ENCODE data around the gene CD99. TPM values are rescaled to one million over a fixed set of nuclear protein-coding genes. Genes with fewer than 3 reads are reported as not detected.

Gene CD99
- total and polyA plus RNA-seq, 2 donors (not counting 3 experiments of a cell fraction or from before 2014, with no cell fraction given), result 364 to 654 TPM

DNA sequence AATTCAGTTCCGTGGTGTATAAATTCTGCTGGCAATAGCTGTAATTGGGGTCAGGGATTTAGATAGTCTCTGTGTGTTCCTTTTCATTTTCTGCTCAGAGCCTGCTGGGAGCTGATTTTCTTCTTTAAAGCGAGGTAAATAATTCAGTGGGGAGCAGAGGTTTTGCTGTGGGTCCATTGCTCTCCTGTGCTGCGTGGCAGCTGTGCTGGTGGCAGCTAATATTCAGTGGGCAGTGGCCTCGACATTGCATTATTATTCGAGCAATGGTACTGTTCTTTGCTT, 74.4 kb downstream of the CD99 start:
- intact Hi-C loops (cut with micrococcal nuclease), result no loop called here
- Histone ChIP-seq H3K9me3 (replicated peaks; ENCODE audit: control insufficient read depth, insufficient read depth, low read length) (no peaks in the 10 kb centered on the region), H2AFZ (ENCODE audit: low read depth, low read length) (no peak overlapping the region), H3K9me1 (replicated peaks; ENCODE audit: control insufficient read depth, extremely low read depth, insufficient read depth, low read length) (no peaks in the 10 kb centered on the region), H3K4me2 (ENCODE audit: insufficient read depth, low read length) (no peak overlapping the region), H3K27ac (ENCODE audit: insufficient read depth, low read depth, low read length) (no peak overlapping the region), H4K20me1 (replicated peaks; ENCODE audit: control insufficient read depth, extremely low read depth, insufficient read depth, low read length) (no peaks in the 10 kb centered on the region), H3K9ac (replicated peaks; ENCODE audit: extremely low read depth, insufficient read depth, low read length) (no peak overlapping the region), H3K79me2 (ENCODE audit: control insufficient read depth, insufficient read depth, low read length) (no peaks in the 10 kb centered on the region), H3K27me3 (ENCODE audit: control insufficient read depth in 2 of 2, insufficient read depth in 2 of 2, low read length in 2 of 2) (no peaks in the 10 kb centered on the region), H3K36me3 (ENCODE audit: control insufficient read depth in 2 of 2, extremely low read depth in 1 of 2, insufficient read depth in 2 of 2, low read length in 2 of 2) (no peaks in the 10 kb centered on the region), H3K4me3 (replicated peaks in 1 of 3; ENCODE audit: insufficient read depth in 1 of 3, low read depth in 1 of 3, low read length in 3 of 3) (no peak overlapping the region), H3K4me1 (ENCODE audit: control insufficient read depth, extremely low read depth, insufficient read depth, low read length) (peaks cover 4% of the 10 kb centered on the region)
- no TSS peak for BruUV-seq (replicated peaks)
- CTCF ChIA-PET, result no interaction called here
- TF ChIP-seq POLR2AphosphoS5 (IDR thresholded peaks at IDR 0.05; ENCODE audit: insufficient read depth, low read depth, low read length), result no peak
- TF ChIP-seq GATA2 (IDR thresholded peaks at IDR 0.05; ENCODE audit: insufficient read depth, insufficient read length, low read depth, low read length), result no peak
- no peak for TF ChIP-seq JUN (IDR thresholded peaks at IDR 0.05; ENCODE audit: borderline replicate concordance, insufficient read depth, insufficient read length, low read depth)
- TF ChIP-seq, protein P1, sequence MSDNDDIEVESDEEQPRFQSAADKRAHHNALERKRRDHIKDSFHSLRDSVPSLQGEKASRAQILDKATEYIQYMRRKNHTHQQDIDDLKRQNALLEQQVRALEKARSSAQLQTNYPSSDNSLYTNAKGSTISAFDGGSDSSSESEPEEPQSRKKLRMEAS (IDR thresholded peaks at IDR 0.05; ENCODE audit: insufficient read depth, insufficient read length), result no peak
- TF ChIP-seq FOS (IDR thresholded peaks at IDR 0.05; ENCODE audit: borderline replicate concordance, insufficient read depth, low read length), result no peak
- TF ChIP-seq POLR2A (IDR thresholded peaks at IDR 0.05; ENCODE audit: low read depth, low read length), result no peak
- no peak for TF ChIP-seq EZH2 (IDR thresholded peaks at IDR 0.05; ENCODE audit: borderline replicate concordance, low read depth, low read length, severe bottlenecking)
- TF ChIP-seq MYC (IDR thresholded peaks at IDR 0.05; ENCODE audit: low read depth, low read length), result no peak
- DNase-seq (ENCODE audit: low read depth, low spot score) (no peak), FAIRE-seq (no peak)
- POLR2A ChIA-PET, result no interaction called here
- dilution Hi-C loops (cut with MboI; ENCODE audit: extremely low pct_ligation_motif_present, low sequenced_read_pairs), result no loop called here

DNA sequence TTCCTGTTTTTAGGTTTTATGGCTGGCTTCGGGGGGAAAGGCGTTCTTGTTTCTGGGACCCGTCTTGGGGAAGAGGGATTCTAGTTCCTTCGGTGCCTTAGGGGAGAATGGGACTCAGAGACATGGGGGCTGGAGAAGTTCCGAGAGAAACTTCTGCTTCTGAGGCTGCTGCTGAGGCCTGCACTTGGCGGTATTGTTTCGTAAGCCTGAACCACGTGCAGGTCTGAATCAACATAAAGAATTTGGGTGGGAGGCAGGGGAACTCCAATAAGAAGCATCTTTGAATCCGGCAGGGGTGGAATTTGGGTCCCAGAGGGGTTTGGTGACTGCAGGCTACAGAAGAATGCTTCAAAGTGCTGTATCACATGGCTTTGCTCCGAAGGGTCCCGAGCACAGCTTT, 75.8 kb downstream of the CD99 start:
- BruUV-seq (replicated peaks), result no TSS peak
- no peaks in the 10 kb centered on the region for H4K20me1 ChIP-seq (replicated peaks; ENCODE audit: control insufficient read depth, extremely low read depth, insufficient read depth, low read length)
- H3K9ac ChIP-seq (replicated peaks; ENCODE audit: extremely low read depth, insufficient read depth, low read length), result no peak overlapping the region
- no peak overlapping the region for H3K27ac ChIP-seq (ENCODE audit: insufficient read depth, low read depth, low read length)
- TF ChIP-seq, protein P1 (IDR thresholded peaks at IDR 0.05; ENCODE audit: insufficient read depth, insufficient read length), result no peak
- no peak for TF ChIP-seq POLR2A (IDR thresholded peaks at IDR 0.05; ENCODE audit: low read depth, low read length)
- TF ChIP-seq GATA2 (IDR thresholded peaks at IDR 0.05; ENCODE audit: insufficient read depth, insufficient read length, low read depth, low read length), result no peak
- no peak for TF ChIP-seq POLR2AphosphoS5 (IDR thresholded peaks at IDR 0.05; ENCODE audit: insufficient read depth, low read depth, low read length)
- TF ChIP-seq EZH2 (IDR thresholded peaks at IDR 0.05; ENCODE audit: borderline replicate concordance, low read depth, low read length, severe bottlenecking), result no peak
- no peak for TF ChIP-seq MYC (IDR thresholded peaks at IDR 0.05; ENCODE audit: low read depth, low read length)
- TF ChIP-seq FOS (IDR thresholded peaks at IDR 0.05; ENCODE audit: borderline replicate concordance, insufficient read depth, low read length), result no peak
- TF ChIP-seq, protein P2, sequence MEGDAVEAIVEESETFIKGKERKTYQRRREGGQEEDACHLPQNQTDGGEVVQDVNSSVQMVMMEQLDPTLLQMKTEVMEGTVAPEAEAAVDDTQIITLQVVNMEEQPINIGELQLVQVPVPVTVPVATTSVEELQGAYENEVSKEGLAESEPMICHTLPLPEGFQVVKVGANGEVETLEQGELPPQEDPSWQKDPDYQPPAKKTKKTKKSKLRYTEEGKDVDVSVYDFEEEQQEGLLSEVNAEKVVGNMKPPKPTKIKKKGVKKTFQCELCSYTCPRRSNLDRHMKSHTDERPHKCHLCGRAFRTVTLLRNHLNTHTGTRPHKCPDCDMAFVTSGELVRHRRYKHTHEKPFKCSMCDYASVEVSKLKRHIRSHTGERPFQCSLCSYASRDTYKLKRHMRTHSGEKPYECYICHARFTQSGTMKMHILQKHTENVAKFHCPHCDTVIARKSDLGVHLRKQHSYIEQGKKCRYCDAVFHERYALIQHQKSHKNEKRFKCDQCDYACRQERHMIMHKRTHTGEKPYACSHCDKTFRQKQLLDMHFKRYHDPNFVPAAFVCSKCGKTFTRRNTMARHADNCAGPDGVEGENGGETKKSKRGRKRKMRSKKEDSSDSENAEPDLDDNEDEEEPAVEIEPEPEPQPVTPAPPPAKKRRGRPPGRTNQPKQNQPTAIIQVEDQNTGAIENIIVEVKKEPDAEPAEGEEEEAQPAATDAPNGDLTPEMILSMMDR (IDR thresholded peaks at IDR 0.05; ENCODE audit: extremely low read depth in 1 of 2, insufficient read depth in 1 of 2, low read depth in 1 of 2, low read length in 2 of 2), result no peak
- no peak for TF ChIP-seq JUN (IDR thresholded peaks at IDR 0.05; ENCODE audit: borderline replicate concordance, insufficient read depth, insufficient read length, low read depth)
- CTCF ChIA-PET, result no interaction called here
- no peak overlapping the region for H2AFZ ChIP-seq (ENCODE audit: low read depth, low read length)
- H3K9me3 ChIP-seq (replicated peaks; ENCODE audit: control insufficient read depth, insufficient read depth, low read length), result no peaks in the 10 kb centered on the region
- FAIRE-seq (no peak), DNase-seq (ENCODE audit: low read depth, low spot score) (no peak)
- H3K9me1 ChIP-seq (replicated peaks; ENCODE audit: control insufficient read depth, extremely low read depth, insufficient read depth, low read length), result no peaks in the 10 kb centered on the region
- dilution Hi-C loops (cut with MboI; ENCODE audit: extremely low pct_ligation_motif_present, low sequenced_read_pairs) (no loop called here), intact Hi-C loops (cut with micrococcal nuclease) (no loop called here)
- no peaks in the 10 kb centered on the region for H3K79me2 ChIP-seq (ENCODE audit: control insufficient read depth, insufficient read depth, low read length)
- no peaks in the 10 kb centered on the region for H3K36me3 ChIP-seq (ENCODE audit: control insufficient read depth in 2 of 2, extremely low read depth in 1 of 2, insufficient read depth in 2 of 2, low read length in 2 of 2)
- H3K4me1 ChIP-seq (ENCODE audit: control insufficient read depth, extremely low read depth, insufficient read depth, low read length), result peaks cover 4% of the 10 kb centered on the region
- H3K4me2 ChIP-seq (ENCODE audit: insufficient read depth, low read length), result no peak overlapping the region
- POLR2A ChIA-PET, result no interaction called here
- no peaks in the 10 kb centered on the region for H3K27me3 ChIP-seq (ENCODE audit: control insufficient read depth in 2 of 2, insufficient read depth in 2 of 2, low read length in 2 of 2)
- no peak overlapping the region for H3K4me3 ChIP-seq (replicated peaks in 1 of 3; ENCODE audit: insufficient read depth in 1 of 3, low read depth in 1 of 3, low read length in 3 of 3)

Measured in endothelial cell of umbilical vein (primary cell).